Gastroesophageal sphincter (tissue), 4 donors: Measurements from ENCODE around the gene RAB1B. TPM values are rescaled to one million over a fixed set of nuclear protein-coding genes. Genes with fewer than 3 reads are reported as not detected.
A peak's percentile ranks its signal among the peaks of the same experiment; 100 is the strongest.

Experiments used
- ATAC-seq: fragments of 150-250 bp; one replicate; pipeline ENCODE4 v1.9.1; 2016; ENCODE audit warnings: mild to moderate bottlenecking, moderate library complexity
- H3K27ac ChIP-seq, 4 donors: fragments of 200-600 bp; sonication (generic) in 3 of 4; 1 replicate in 3 of 4; 2 replicates in 1 of 4; pipeline ENCODE4 v1.5.1; 2016 to 2019
- H3K27me3 ChIP-seq: fragments of 200-600 bp; sonication (generic); one replicate; pipeline ENCODE4 v1.5.1; 2019
- H3K36me3 ChIP-seq, 2 donors: fragments of 200-600 bp; sonication (generic); one replicate each; pipeline ENCODE4 v1.5.1; 2019; ENCODE audit warnings: control low read depth in 1 of 2
- H3K4me1 ChIP-seq, 3 donors: fragments of 200-600 bp; sonication (generic); 1 replicate in 2 of 3; 2 replicates in 1 of 3; pipeline ENCODE4 v1.5.1; 2016 to 2019; ENCODE audit warnings: control low read depth in 2 of 3
- H3K4me3 ChIP-seq, 2 donors: fragments of 200-600 bp; sonication (generic); one replicate each; pipeline ENCODE4 v1.5.1; 2019; ENCODE audit warnings: mild to moderate bottlenecking in 1 of 2, moderate library complexity in 1 of 2
- H3K9me3 ChIP-seq, 3 donors: fragments of 200-600 bp; sonication (generic); one replicate each; pipeline ENCODE4 v1.5.1; 2017 to 2019; ENCODE audit warnings: control low read depth in 2 of 3
- EP300 ChIP-seq: sonication (generic); formaldehyde crosslinking; IDR thresholded peaks from one replicate; pipeline ENCODE4 v1.6.1; 2017; ENCODE audit warnings: antibody characterized with exemption, mild to moderate bottlenecking
- POLR2A ChIP-seq, 2 donors: fragments of 450-650 bp; IDR thresholded peaks; one replicate each; pipeline ENCODE4 v1.6.1; 2017; ENCODE audit warnings: antibody characterized with exemption in 2 of 2, mild to moderate bottlenecking in 2 of 2, moderate library complexity in 1 of 2
- POLR2AphosphoS5 ChIP-seq: sonication (generic); formaldehyde crosslinking; IDR thresholded peaks from one replicate; pipeline ENCODE4 v1.6.1; 2017; ENCODE audit warnings: antibody characterized with exemption
- WGBS, 2 donors: methylation state at CpG; one replicate each; pipeline ENCODE4 v1.1.5; 2018; ENCODE audit warnings: low coverage in 1 of 2; 5-methylcytosine and 5-hydroxymethylcytosine counted together
- total RNA-seq, 4 donors: library from RNA; depleted of rRNA; stranded (reverse); fragments of >200 nt; gene quantifications; one replicate each; pipeline ENCODE4 v1.1.0, GENCODE V29; 2016
- TF ChIP-seq, protein P1 (sequence below), 4 experiments: fragments of 200-600 bp in 2 of 4; fragments of 450-650 bp in 2 of 4; sonication (generic) in 1 of 4; IDR thresholded peaks; one replicate each; pipeline ENCODE4 v1.5.1; 2017 to 2019; ENCODE audit warnings: antibody characterized with exemption in 4 of 4, mild to moderate bottlenecking in 2 of 4, moderate library complexity in 2 of 4

The RAB1B gene
- total RNA-seq, 4 donors from 2014 or later: 99.3 to 162 (median 115) TPM

DNA sequence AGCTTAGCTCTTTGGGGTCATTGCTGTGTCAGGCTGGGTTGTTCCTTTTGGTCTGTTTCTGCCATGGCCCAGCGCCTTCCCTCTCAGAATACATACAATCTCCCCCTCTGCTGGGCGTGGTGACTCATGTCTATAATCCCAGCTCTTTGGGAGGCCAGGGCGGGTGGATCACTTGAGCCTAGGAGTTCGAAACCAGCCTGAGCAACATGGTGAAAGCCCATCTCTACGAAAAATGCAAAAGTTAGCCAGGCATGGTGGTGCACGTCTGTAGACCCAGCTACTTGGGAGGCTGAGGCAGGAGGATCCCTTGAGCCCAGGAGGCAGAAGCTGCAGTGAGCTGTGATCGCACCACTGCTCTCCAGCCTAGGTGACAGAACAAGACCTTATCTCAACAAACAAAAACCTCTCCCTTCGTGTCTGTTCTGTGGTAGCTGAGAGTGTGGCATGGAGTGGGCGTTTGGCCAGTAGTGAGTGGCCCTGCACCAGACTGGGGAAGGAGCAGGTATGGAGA is 46.7 kb upstream of the RAB1B start:
- ATAC-seq: no peak
- Histone ChIP-seq H3K9me3 (no peaks in the 10 kb centered on the region), H3K27ac (no peak overlapping the region), H3K27me3 (no peaks in the 10 kb centered on the region), H3K4me3 (no peak overlapping the region), H3K4me1 (peaks cover 0 to 4% (median 0%) of the 10 kb centered on the region in 3 donors), H3K36me3 (peaks cover 0 to 67% of the 10 kb centered on the region in 2 donors)
- TF ChIP-seq EP300 (no peak), POLR2AphosphoS5 (no peak), POLR2A (IDR thresholded peaks at IDR 0.05) (no peak)
- TF ChIP-seq, protein P1, sequence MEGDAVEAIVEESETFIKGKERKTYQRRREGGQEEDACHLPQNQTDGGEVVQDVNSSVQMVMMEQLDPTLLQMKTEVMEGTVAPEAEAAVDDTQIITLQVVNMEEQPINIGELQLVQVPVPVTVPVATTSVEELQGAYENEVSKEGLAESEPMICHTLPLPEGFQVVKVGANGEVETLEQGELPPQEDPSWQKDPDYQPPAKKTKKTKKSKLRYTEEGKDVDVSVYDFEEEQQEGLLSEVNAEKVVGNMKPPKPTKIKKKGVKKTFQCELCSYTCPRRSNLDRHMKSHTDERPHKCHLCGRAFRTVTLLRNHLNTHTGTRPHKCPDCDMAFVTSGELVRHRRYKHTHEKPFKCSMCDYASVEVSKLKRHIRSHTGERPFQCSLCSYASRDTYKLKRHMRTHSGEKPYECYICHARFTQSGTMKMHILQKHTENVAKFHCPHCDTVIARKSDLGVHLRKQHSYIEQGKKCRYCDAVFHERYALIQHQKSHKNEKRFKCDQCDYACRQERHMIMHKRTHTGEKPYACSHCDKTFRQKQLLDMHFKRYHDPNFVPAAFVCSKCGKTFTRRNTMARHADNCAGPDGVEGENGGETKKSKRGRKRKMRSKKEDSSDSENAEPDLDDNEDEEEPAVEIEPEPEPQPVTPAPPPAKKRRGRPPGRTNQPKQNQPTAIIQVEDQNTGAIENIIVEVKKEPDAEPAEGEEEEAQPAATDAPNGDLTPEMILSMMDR (IDR thresholded peaks at IDR 0.05): no peak
- 86 to 100% methylated on average over 1 to 4 of the region's 9 CpGs for WGBS, 2 donors

DNA sequence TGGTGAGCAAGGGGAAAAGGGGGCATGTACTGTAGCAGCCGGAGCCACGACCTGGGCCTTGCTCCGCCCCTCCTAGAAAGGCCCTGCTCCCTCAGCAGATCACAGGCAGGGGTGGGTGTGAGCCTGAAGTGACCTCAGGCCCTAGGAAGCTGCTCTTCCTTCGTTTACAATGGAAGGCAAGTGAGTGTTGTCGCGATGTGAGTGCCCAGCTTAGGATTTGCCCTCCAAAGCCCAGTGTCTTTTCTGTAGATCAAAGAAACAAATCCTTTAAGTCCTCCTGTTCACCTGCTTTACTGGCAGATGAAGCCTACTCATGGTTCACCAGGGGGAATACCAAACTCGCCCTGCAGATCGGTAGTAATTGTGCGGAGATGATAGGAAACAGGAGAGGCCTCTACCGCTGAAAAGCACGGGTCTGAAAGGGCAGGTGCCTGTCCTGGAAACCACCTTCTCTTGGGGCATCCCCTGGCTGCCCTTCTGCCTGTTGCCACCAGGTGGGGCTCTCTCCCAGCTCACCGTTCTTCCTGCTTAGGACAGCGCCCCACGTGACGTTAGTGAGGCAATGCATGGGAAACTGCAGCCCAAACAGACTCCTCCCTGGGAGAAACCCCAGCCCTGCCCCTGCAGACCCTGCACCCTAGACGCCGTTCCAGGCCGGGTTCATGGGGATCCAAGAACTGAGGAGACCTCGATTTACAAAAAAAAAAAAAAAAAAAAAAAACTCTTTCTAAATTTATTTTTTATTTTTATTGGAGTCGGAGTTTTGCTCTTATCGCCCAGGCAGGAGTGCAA is 45.9 kb upstream of the RAB1B start:
- H3K36me3 ChIP-seq: peaks cover 0 to 63% of the 10 kb centered on the region in 2 donors
- H3K9me3 ChIP-seq: no peaks in the 10 kb centered on the region
- H3K4me1 ChIP-seq: peaks cover 0 to 4% (median 0%) of the 10 kb centered on the region in 3 donors
- peak; percentile 78 for ATAC-seq
- H3K27me3 ChIP-seq: no peaks in the 10 kb centered on the region
- no peak overlapping the region for H3K27ac ChIP-seq
- 18 to 31% methylated on average over 4 to 13 of the region's 21 CpGs for WGBS, 2 donors
- no peak overlapping the region for H3K4me3 ChIP-seq
- TF ChIP-seq POLR2A (IDR thresholded peaks at IDR 0.05) (no peak), POLR2AphosphoS5 (no peak)
- TF ChIP-seq, protein P1 (IDR thresholded peaks at IDR 0.05): peak; percentile 98 to 100 (median 100)

DNA sequence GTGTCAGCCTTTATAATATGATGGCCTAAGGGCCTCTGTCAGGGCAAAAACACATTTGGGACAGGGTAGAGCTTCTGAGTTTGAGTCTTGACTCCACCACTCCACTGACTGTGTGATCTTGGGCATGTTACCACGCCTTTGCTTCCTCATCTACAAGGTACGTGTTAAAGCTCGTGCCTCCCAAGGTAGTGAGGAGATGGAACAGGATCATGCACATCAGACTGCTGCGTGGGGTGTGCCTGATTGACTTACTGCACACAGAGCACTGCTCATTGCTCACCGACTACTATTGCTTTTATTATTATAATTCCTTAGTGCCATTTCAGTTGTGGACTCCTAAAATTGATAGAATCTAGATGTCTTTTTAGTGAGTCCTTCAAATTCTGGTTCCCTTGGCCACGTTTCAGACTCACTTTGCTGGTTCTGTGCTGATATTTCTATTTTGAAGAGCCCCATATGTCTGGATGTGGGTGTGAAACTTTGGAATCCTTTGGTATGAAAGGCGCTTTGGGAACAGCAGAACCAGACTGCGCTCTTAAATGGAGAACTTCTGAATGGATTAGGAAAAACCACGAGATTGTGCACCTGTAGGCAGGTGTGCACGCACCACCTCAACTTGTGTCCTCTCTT is 44.1 kb upstream of the RAB1B start:
- 87 to 90% methylated on average over 6 to 10 of the region's 10 CpGs for WGBS, 2 donors
- H3K4me1 ChIP-seq: peaks cover 0 to 4% (median 0%) of the 10 kb centered on the region in 3 donors
- H3K9me3 ChIP-seq: no peaks in the 10 kb centered on the region

DNA sequence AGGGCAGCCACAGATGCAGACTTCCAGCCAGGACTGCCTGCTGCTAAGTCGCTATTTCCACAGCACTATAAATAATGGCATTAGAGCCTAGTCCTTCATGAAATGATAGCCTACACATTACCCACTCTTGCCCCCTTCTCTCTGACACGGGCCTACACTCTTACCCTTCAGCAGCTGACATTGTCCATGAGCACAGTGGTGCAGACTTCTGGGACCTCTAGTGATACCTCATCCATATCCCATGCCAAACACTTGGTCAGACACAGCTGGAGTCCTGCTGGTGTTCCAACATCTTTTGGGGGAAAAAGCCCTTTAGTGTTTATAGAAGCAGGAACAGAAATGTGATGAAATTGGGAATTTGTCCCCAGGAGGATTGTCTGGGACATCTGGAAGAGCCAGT is 43.4 kb upstream of the RAB1B start:
- no peaks in the 10 kb centered on the region for H3K9me3 ChIP-seq
- H3K27me3 ChIP-seq: no peaks in the 10 kb centered on the region
- H3K27ac ChIP-seq: no peak overlapping the region
- peak; percentile 48 for ATAC-seq
- TF ChIP-seq POLR2A (IDR thresholded peaks at IDR 0.05): no peak
- TF ChIP-seq EP300: no peak
- no peak for TF ChIP-seq POLR2AphosphoS5
- TF ChIP-seq, protein P1 (IDR thresholded peaks at IDR 0.05): no peak
- no peak overlapping the region for H3K4me3 ChIP-seq
- H3K4me1 ChIP-seq: peaks cover 0 to 4% (median 0%) of the 10 kb centered on the region in 3 donors
- WGBS, 2 donors: 61 to 80% methylated on average over 1 to 2 of the region's 2 CpGs
- peaks cover 0 to 53% of the 10 kb centered on the region in 2 donors for H3K36me3 ChIP-seq

More for the DNA sequence above, 44.1 kb upstream of the RAB1B start:
- Histone ChIP-seq H3K27ac (no peak overlapping the region), H3K36me3 (peaks cover 0 to 59% of the 10 kb centered on the region in 2 donors), H3K27me3 (no peaks in the 10 kb centered on the region), H3K4me3 (no peak overlapping the region)
- no peak for TF ChIP-seq EP300
- no peak for TF ChIP-seq POLR2AphosphoS5
- TF ChIP-seq POLR2A (IDR thresholded peaks at IDR 0.05): no peak
- TF ChIP-seq, protein P1 (IDR thresholded peaks at IDR 0.05): no peak
- no peak for ATAC-seq
